GM15510 (cell line): Measurements from ENCODE around the gene ELF2.

Experiments
- POLR2A ChIP-seq: IDR thresholded peaks from 3 replicates; pipeline ENCODE4 v1.6.1; 2011; ENCODE audit warnings: borderline replicate concordance; ENCODE audit not compliant: insufficient read length; ENCODE audit errors: extremely low read depth

Gene ELF2

GRCh38 chr4:139054791-139055505, 122.1 kb downstream of the ELF2 start:
- TF ChIP-seq POLR2A = no peak

- TF ChIP-seq POLR2A = no peak
Measured at GRCh38 chr4:139053909-139054308, 123.1 kb downstream of the ELF2 start.

GRCh38 chr4:139050446-139050845, 126.6 kb downstream of the ELF2 start:
- TF ChIP-seq POLR2A = no peak

GRCh38 chr4:139048026-139048425, 129.0 kb downstream of the ELF2 start:
- TF ChIP-seq POLR2A = no peak

GRCh38 chr4:139044291-139044690, 132.7 kb downstream of the ELF2 start:
- no peak for TF ChIP-seq POLR2A

- no peak for TF ChIP-seq POLR2A
Measured at GRCh38 chr4:139042981-139043460, 134.0 kb downstream of the ELF2 start.

GRCh38 chr4:139038874-139039443, 138.1 kb downstream of the ELF2 start:
- no peak for TF ChIP-seq POLR2A

- no peak for TF ChIP-seq POLR2A
Measured at GRCh38 chr4:139036885-139037284, 140.1 kb downstream of the ELF2 start.

GRCh38 chr4:139035650-139036049, 141.4 kb downstream of the ELF2 start:
- TF ChIP-seq POLR2A = no peak

GRCh38 chr4:139030614-139031235, 146.3 kb downstream of the ELF2 start:
- TF ChIP-seq POLR2A = no peak

GRCh38 chr4:139028191-139028661, 148.8 kb downstream of the ELF2 start:
- TF ChIP-seq POLR2A = no peak

- no peak for TF ChIP-seq POLR2A
Measured at GRCh38 chr4:139027776-139028175, 149.2 kb downstream of the ELF2 start.

- no peak for TF ChIP-seq POLR2A
Measured at GRCh38 chr4:139025841-139026240, 151.2 kb downstream of the ELF2 start.

- TF ChIP-seq POLR2A = no peak
Measured at GRCh38 chr4:139024686-139025085, 152.3 kb downstream of the ELF2 start.

GRCh38 chr4:139022835-139023234, 154.2 kb downstream of the ELF2 start:
- TF ChIP-seq POLR2A = no peak

- TF ChIP-seq POLR2A = no peak
Measured at GRCh38 chr4:139020384-139020783, 156.6 kb downstream of the ELF2 start.
